Stimulated activated CD4-positive, alpha-beta T cell treated with anti-CD3 and anti-CD28 coated beads, Interleukin-1b, Interleukin-23, amount 100 ng/mL, for 1 hour (primary cell): ENCODE measurements around the gene ABCG4.
"Not testable (repeated sequence)": the region's sequence is repeated elsewhere in the genome, so short reads cannot be mapped to it uniquely, and the experiment has no call there.

Source experiments
- DNase-seq, 2 donors: peaks; one replicate each; pipeline ENCODE4 v3.0.0-alpha.2; 2020; ENCODE audit warnings: low read depth in 2 of 2

The ABCG4 gene

DNA sequence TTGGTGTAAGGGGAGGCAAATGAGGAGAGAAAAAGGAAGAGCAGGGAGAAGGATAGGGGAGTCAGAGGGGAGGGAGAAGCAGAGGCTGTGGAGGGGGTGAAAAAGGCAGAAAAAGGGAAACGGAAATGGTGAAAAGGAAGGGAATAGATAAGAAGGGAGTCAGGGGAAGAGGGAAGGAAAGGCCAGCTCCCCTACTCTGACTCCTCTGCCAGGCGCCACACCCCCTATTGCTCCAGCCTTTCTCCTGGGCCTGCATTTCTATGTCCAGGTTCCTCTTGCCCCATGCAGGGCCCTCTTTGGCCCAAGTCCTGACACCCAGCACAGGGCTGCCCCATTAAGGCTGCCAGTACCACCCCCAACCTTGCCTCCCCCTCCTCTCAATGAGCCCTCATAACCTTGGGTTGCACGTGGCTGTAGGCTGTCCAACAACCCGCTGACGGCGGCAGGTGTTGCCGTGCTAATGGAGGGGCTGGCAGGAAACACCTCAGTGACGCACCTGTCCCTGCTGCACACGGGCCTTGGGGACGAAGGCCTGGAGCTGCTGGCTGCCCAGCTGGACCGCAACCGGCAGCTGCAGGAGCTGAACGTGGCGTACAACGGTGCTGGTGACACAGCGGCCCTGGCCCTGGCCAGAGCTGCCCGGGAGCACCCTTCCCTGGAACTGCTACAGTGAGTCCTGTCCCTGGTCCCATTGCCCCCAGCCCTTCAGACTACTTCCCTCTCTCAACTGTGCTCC, 33.0 kb downstream of the ABCG4 start:
- no peak for DNase-seq

DNA sequence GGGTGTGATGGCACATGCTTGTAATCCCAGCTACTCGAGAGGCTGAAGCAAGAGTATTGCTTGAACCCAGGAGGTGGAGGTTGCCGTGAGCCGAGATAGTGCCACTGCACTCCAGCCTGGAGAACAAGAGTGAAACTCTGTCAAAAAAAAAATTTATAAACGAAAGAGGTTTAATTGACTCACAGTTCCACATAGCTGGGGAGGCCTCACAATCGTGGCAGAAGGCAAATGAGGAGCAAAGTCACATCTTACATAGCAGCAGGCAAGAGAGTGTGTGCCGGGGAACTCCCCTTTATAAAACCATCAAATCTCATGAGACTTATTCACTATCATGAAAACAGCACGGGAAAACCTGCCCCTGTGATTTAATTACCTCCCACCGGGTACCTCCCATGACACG, 35.5 kb downstream of the ABCG4 start:
- not testable (repeated sequence) for DNase-seq

GRCh38 chr11:119185981-119186634, 37.3 kb downstream of the ABCG4 start:
- DNase-seq = no peak

- no peak for DNase-seq
Measured at GRCh38 chr11:119187123-119187892, 38.5 kb downstream of the ABCG4 start.

- no peak for DNase-seq
Measured at GRCh38 chr11:119188067-119188466, 39.2 kb downstream of the ABCG4 start.

DNA sequence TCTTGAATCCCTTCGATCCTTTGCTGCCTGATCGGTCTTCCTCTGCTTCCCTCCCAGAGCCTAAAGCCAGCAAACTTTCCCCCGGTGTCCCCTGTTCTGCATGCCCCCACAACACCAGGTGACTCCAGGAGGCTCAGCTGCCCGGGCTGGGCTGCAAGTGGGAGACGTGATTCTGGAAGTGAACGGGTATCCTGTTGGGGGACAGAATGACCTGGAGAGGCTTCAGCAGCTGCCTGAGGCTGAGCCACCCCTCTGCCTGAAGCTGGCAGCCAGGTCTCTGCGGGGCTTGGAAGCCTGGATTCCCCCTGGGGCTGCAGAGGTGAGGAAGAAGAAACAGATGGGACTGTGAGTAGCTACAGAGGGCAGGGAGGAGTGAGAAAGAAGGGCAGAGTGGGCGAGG, 40.0 kb downstream of the ABCG4 start:
- DNase-seq = no peak

GRCh38 chr11:119189393-119189792, 40.5 kb downstream of the ABCG4 start:
- DNase-seq = no peak

DNA sequence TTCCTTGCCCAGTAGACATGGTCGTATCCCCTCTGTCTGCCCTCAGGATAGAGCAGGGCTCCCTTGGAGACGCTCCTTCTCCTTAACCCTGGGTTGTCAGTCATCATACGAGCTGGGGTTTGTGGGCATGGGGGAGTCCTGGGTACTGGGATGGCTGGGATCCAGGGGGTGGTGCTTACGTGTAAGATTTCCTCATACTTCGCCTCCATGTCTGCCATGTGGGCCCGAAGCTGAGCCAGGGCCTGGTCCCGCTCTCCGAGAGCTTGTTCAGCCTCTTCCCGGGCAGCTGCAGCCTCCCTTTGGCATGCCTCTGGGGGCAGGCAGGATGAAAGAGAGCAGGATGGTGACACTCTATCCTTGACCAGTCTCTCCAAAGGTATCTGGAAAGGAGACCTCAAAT, 41.7 kb downstream of the ABCG4 start:
- no peak for DNase-seq

DNA sequence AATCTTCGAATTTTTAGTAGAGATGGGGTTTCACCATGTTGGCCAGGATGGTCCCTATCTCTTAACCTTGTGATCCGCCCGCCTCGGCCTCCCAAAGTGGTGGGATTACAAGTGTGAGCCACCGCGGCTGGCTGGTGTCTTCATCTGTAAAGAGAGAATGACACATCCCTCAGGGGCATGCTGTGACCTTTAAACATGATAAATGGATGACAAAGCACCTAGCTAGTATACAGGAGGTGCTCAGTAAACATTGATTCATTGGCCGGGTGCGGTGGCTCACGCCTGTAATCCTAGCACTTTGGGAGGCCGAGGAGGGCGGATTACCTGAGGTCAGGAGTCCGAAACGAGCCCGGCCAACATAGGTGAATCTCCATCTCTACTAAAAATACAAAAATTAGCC, 42.4 kb downstream of the ABCG4 start:
- DNase-seq = not testable (repeated sequence)

- DNase-seq = no peak
Measured at GRCh38 chr11:119192111-119192510, 43.3 kb downstream of the ABCG4 start.

DNA sequence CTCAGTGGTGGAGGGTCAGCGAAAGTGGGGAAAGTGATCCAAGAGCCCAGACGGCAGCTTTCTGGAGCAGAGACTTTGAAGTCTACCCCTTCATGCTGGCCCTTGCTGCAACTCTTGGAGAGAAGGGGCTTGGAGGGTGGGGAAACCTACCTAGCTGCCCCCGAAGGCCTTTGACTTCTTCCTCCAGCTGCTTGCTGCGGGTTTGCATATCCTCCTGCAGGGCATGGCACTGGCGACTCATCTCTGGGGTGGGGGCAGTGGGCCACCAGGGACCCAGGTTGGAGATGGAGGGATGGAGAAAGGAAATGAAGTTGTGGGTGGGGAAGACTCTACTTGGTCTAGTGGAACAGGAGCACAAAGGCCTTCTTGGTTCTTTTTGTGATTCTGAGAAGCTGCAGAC, 44.1 kb downstream of the ABCG4 start:
- no peak for DNase-seq

DNA sequence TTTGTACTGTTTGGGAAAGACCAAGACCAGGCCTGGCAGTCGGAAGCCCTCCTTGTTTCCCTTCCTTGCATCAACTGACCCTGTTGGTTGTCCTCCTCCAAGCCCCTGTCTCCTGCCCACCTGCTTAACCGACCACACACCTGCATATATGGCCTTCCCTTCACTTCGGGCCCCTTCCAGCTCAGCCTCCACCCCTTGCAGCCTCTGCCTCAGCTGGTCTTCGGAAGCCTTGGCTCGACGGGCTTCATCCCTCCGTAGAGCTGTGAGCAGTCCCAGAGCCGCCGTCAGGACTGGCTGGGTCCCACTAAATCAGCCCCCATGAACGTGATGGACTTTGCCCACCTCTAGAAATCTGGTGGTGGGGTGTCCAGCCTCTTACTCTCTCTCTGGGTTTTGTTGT, 44.8 kb downstream of the ABCG4 start:
- DNase-seq = no peak

GRCh38 chr11:119194811-119195440, 46.1 kb downstream of the ABCG4 start:
- DNase-seq = no peak

DNA sequence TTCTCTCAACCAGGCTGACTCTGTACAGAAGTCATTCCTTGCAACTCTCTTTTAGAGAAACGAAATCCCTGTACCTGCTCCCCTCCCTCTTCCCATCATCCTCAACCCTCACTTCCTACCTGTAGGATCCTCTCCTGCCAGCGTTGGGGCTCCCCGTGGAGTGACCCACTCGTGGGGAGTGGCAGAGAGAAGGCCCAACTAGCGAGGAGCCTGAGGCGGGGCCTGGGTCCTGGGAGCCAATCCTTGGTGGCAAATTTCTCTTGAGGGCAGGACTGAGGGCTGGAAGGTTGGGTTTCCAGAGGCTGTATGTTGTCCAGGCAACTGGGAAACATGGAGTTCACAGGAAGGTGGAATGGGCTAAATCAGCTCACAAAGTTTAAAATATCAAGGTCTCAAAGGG, 46.8 kb downstream of the ABCG4 start:
- DNase-seq = no peak

DNA sequence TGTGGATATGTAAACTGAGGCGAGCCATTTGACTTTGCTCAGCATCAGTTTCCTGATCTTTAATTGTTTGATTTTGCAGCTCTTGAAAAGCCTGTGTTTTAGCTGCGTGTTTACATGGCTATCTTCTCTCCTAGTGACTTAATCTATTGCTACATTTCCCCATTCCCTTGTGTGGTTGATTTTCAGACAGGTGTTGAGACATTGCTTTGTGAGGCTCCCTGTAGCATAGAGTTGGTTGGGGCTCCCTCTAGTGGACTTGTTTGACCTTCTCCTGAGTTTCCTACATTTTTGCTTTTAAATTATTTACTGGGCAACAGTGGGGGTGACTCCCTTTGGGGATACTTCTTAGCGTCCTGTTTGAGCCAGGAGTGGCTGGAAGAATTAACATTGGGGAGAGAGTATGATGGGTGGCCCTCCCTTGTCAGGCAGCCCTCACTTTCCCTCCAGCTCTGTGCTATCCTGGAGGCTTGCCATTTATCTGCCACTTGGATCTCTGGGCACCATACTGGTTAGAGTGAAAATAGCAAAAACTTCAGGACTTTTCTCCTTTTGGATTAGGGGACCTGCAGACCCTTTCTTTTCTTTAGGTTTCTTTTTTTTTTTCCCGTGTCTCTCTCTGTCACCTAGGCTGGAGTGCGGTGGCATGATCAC, 48.1 kb downstream of the ABCG4 start:
- peak; percentile 17 to 49 for DNase-seq

- no peak for DNase-seq
Measured at GRCh38 chr11:119198925-119199324, 50.1 kb downstream of the ABCG4 start.

- not testable (repeated sequence) for DNase-seq
Measured at GRCh38 chr11:119201236-119201635, 52.4 kb downstream of the ABCG4 start.

- DNase-seq = no peak
Measured at GRCh38 chr11:119202554-119202953, 53.7 kb downstream of the ABCG4 start.

GRCh38 chr11:119204066-119204465, 55.2 kb downstream of the ABCG4 start:
- no peak for DNase-seq

- no peak for DNase-seq
Measured at GRCh38 chr11:119205080-119205479, 56.2 kb downstream of the ABCG4 start.

DNA sequence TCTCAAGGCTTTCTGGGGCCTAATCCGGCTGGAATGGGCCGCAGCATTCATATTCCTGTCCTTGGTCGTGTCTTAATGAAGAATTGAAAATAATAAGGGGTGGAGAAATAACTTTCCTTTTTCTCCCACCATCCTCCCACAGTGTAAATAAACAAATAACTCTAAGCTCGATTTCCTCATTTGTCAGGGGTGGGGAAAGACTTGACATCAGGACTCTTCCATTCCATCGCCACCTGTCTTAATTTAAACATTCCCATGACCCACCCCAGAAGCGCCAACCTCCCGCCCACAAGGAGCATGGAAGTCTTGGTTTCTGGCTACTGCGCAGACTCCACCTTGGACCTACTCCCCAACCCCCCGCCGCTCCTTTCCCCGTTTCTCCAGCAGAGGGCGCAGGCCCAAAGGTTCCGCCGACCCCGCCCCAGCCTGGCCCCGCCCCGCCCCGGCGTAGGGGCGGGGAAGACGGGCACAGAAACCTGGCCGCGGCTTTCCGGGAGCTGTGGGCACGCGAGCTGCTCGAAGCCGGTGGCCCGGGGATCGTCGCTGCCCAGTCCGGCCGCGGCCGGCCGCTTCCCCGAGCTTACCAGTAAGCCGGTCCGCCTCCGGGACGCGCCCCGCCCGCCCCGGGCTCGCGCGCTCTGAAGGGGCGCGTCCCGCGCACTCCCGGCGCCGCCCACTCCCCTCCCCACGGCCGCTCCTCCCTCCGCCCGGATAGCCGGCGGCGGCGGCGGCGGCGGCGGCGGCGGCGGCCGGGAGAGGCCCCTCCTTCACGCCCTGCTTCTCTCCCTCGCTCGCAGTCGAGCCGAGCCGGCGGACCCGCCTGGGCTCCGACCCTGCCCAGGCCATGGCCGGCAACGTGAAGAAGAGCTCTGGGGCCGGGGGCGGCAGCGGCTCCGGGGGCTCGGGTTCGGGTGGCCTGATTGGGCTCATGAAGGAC, 57.0 kb downstream of the ABCG4 start, which contains the start of gene CBL:
CBL (plus strand) TSS at position 766 of the 937 bp plus-strand sequence; CDS start at position 845, 79 bp downstream.
- DNase-seq = peak; percentile 95 to 99
